Measurements from ENCODE around the gene DUS1L. TPM values are rescaled to one million over a fixed set of nuclear protein-coding genes. Genes with fewer than 3 reads are reported as not detected.

The DUS1L gene
- polyA plus RNA-seq, 2 of the 4 experiments (the other 2 are of a cell fraction): 48.1 to 83.6 TPM

DNA sequence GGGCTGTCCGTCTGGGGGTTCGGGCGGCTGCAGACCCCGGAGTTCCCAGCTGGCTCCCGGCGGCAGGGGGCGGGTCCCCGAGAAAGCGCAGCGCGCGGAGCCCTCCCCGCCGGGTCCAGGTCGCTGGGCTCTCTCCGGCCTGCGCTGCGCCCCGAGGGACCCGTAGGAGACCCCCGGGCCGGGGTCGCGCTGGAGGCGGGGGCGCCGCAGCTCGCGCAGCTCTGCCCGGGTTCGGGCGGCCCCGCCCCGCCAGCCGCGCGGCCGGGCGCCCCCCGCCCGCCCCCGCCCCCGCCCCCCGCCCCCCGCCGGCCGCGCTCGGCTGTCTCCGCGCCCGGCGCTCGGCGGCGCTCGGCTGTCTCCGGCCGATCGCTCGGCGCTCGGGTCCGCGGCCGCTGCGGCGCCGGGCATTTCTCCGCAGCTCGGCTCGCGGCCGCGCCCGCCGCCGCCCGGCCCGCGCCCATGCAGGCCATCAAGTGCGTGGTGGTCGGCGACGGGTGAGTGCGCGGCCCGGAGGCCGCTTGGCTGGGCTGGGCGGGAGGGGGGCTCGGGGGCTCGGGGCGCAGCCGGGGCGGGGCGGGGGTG is 34.2 kb downstream of the DUS1L start, which contains the start of gene RAC3:
RAC3 (plus strand) TSS at position 376 of the 582 bp plus-strand sequence; CDS start at position 460, 84 bp downstream.
- FAIRE-seq: no peak
- CTCF ChIA-PET: interaction anchor here (0.8 to 33.2 kb wide), 23 partner anchors 8 to 301 kb away, joined by 3 to 794 read pairs (median 17); partner anchors contain the start of genes DCXR, DUS1L, GPS1 and NOTUM
- H3K4me1 ChIP-seq: peaks cover 6% of the 10 kb centered on the region; the same call in 2 of the 3 replicates
- no peak for DNase-seq (ENCODE audit: low read depth in 1 of 2, low spot score in 1 of 2)
- TF ChIP-seq, protein P1, sequence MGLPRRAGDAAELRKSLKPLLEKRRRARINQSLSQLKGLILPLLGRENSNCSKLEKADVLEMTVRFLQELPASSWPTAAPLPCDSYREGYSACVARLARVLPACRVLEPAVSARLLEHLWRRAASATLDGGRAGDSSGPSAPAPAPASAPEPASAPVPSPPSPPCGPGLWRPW (IDR thresholded peaks at IDR 0.05): no peak
- no peak for TF ChIP-seq JUNB (IDR thresholded peaks at IDR 0.05)
- no peak for TF ChIP-seq NPAS2 (CRISPR knock-in tag; IDR thresholded peaks at IDR 0.05; ENCODE audit: borderline replicate concordance)
- no peak for TF ChIP-seq ZNF302 (CRISPR knock-in tag; IDR thresholded peaks at IDR 0.05)
- TF ChIP-seq MYC (IDR thresholded peaks at IDR 0.05; ENCODE audit: borderline replicate concordance, low read length): no peak
- H3K27ac ChIP-seq: peak within 1 kb of the TSS; percentile 75 to 94
- POLR2A ChIA-PET: interaction anchor here (0.5 to 3.4 kb wide), 3 partner anchors 67 to 261 kb away, joined by 4 to 33 read pairs (median 5); partner anchors contain the start of gene FASN
- ATAC-seq: peak; percentile 32 to 46
- H3K9me3 ChIP-seq: no peaks in the 10 kb centered on the region
- 0% methylated on average over 18 of the region's 96 CpGs for WGBS (ENCODE audit: missing lambda C conversion rate)
- H3K4me3 ChIP-seq: peak within 1 kb of the TSS; percentile 66
- peak within 1 kb of the TSS; percentile 94 for H3K4me2 ChIP-seq

DNA sequence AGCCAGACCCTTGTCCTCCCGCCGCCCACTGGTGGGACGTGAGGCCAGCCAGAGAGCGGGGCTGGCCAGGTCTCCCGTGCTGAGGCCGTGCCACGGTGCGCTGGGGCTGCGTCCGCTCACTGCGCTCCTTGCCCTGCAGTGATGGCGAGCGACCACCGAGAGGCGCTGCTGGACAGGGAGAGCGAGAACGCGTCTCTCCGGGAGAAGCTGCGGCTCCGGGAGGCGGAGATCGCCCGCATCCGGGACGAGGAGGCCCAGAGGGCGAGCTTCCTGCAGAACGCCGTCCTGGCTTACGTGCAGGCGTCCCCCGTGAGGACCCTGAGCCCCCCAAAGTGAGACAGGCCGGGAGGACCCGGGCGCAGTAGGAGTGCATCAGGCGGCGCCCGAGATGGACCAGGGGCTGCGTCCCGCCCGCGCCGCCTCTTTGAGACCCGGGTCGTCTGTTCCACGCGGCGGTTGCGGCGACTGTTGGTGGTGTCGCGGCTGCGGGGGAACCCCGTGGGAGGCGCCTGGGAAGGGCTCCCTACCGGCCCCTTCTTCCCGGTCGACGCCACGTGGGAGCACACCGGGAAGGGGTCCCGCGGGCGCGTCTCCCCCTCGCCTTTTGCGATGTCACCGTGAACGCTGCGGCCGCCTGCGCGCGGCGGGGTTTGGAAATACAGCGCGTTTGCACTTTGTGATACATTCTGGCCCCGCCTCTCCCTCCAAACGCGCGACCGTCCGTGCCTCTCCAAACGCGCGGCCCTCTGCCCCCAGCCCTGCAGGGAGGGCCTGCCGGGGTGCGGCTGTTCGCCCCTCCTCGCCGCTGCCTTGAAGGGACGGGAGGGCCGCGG is 34.9 kb downstream of the DUS1L start:
- Histone ChIP-seq H3K4me1 (peaks cover 5% of the 10 kb centered on the region; the same call in 1 of the 3 replicates), H3K27ac (peak overlapping the region; percentile 75 to 94), H3K4me2 (peak overlapping the region; percentile 94), H3K4me3 (peak overlapping the region; percentile 66), H3K9me3 (no peaks in the 10 kb centered on the region)
- ATAC-seq (peak; percentile 62 to 88), DNase-seq (ENCODE audit: low read depth in 1 of 2, low spot score in 1 of 2) (peak; percentile 92 to 93), FAIRE-seq (peak; percentile 84)
- POLR2A ChIA-PET: interaction anchor here (0.6 to 3.4 kb wide), 9 partner anchors 27 to 206 kb away, joined by 3 to 33 read pairs (median 3); partner anchors contain the start of genes FASN and MAFG
- CTCF ChIA-PET: interaction anchor here (0.6 to 33.2 kb wide), 100 partner anchors 9 to 818 kb away, joined by 3 to 794 read pairs (median 5); partner anchors contain the start of genes DCXR, DUS1L, GPS1 and MAFG
- 3% methylated on average over 45 of the region's 94 CpGs for WGBS (ENCODE audit: missing lambda C conversion rate)
- TF ChIP-seq POLR2A (IDR thresholded peaks at IDR 0.05; ENCODE audit: low read length): peak; percentile 31; the same call in 1 of the 2 replicates
- peak in 1 of 2 experiments; percentile 59; a peak in 2 of 5 replicates for TF ChIP-seq JUN (IDR thresholded peaks at IDR 0.05)
- TF ChIP-seq, protein P2, sequence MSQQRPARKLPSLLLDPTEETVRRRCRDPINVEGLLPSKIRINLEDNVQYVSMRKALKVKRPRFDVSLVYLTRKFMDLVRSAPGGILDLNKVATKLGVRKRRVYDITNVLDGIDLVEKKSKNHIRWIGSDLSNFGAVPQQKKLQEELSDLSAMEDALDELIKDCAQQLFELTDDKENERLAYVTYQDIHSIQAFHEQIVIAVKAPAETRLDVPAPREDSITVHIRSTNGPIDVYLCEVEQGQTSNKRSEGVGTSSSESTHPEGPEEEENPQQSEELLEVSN (IDR thresholded peaks at IDR 0.05; ENCODE audit: borderline replicate concordance, low read depth): peak; percentile 74; the same call in 1 of the 2 replicates
- TF ChIP-seq HDAC2 (IDR thresholded peaks at IDR 0.05): no peak
- TF ChIP-seq MAZ (IDR thresholded peaks at IDR 0.05; ENCODE audit: borderline replicate concordance, low read depth, low read length): no peak
- TF ChIP-seq, protein P3, sequence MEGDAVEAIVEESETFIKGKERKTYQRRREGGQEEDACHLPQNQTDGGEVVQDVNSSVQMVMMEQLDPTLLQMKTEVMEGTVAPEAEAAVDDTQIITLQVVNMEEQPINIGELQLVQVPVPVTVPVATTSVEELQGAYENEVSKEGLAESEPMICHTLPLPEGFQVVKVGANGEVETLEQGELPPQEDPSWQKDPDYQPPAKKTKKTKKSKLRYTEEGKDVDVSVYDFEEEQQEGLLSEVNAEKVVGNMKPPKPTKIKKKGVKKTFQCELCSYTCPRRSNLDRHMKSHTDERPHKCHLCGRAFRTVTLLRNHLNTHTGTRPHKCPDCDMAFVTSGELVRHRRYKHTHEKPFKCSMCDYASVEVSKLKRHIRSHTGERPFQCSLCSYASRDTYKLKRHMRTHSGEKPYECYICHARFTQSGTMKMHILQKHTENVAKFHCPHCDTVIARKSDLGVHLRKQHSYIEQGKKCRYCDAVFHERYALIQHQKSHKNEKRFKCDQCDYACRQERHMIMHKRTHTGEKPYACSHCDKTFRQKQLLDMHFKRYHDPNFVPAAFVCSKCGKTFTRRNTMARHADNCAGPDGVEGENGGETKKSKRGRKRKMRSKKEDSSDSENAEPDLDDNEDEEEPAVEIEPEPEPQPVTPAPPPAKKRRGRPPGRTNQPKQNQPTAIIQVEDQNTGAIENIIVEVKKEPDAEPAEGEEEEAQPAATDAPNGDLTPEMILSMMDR (IDR thresholded peaks at IDR 0.05): peak; percentile 54
- TF ChIP-seq POLR2AphosphoS2 (conservative IDR thresholded peaks at IDR 0.05; ENCODE audit: low read length): no peak
- TF ChIP-seq TP53 (CRISPR knock-in tag; IDR thresholded peaks at IDR 0.05): peak; percentile 65; the same call in 1 of the 2 replicates
- TF ChIP-seq FOSL2 (IDR thresholded peaks at IDR 0.05): no peak
- TF ChIP-seq FOSL2 (CRISPR knock-in tag; IDR thresholded peaks at IDR 0.05): peak; percentile 3; the same call in 1 of the 2 replicates
- peak; percentile 95; the same call in 1 of the 2 replicates for TF ChIP-seq RNF2 (IDR thresholded peaks at IDR 0.05; ENCODE audit: borderline replicate concordance, low read depth)
- TF ChIP-seq HOXB13 (CRISPR knock-in tag; IDR thresholded peaks at IDR 0.05; ENCODE audit: low read depth): no peak
- TF ChIP-seq, protein P4, sequence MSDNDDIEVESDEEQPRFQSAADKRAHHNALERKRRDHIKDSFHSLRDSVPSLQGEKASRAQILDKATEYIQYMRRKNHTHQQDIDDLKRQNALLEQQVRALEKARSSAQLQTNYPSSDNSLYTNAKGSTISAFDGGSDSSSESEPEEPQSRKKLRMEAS (IDR thresholded peaks at IDR 0.05): peak; percentile 74
- no peak for TF ChIP-seq CBX8 (IDR thresholded peaks at IDR 0.05)
- peak; percentile 21; the same call in 1 of the 2 replicates for TF ChIP-seq MYC (IDR thresholded peaks at IDR 0.05; ENCODE audit: borderline replicate concordance, low read length)
- TF ChIP-seq, protein P5, sequence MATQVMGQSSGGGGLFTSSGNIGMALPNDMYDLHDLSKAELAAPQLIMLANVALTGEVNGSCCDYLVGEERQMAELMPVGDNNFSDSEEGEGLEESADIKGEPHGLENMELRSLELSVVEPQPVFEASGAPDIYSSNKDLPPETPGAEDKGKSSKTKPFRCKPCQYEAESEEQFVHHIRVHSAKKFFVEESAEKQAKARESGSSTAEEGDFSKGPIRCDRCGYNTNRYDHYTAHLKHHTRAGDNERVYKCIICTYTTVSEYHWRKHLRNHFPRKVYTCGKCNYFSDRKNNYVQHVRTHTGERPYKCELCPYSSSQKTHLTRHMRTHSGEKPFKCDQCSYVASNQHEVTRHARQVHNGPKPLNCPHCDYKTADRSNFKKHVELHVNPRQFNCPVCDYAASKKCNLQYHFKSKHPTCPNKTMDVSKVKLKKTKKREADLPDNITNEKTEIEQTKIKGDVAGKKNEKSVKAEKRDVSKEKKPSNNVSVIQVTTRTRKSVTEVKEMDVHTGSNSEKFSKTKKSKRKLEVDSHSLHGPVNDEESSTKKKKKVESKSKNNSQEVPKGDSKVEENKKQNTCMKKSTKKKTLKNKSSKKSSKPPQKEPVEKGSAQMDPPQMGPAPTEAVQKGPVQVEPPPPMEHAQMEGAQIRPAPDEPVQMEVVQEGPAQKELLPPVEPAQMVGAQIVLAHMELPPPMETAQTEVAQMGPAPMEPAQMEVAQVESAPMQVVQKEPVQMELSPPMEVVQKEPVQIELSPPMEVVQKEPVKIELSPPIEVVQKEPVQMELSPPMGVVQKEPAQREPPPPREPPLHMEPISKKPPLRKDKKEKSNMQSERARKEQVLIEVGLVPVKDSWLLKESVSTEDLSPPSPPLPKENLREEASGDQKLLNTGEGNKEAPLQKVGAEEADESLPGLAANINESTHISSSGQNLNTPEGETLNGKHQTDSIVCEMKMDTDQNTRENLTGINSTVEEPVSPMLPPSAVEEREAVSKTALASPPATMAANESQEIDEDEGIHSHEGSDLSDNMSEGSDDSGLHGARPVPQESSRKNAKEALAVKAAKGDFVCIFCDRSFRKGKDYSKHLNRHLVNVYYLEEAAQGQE (IDR thresholded peaks at IDR 0.05): no peak
- TF ChIP-seq SMC3 (IDR thresholded peaks at IDR 0.05): peak; percentile 65
- TF ChIP-seq, protein P6, sequence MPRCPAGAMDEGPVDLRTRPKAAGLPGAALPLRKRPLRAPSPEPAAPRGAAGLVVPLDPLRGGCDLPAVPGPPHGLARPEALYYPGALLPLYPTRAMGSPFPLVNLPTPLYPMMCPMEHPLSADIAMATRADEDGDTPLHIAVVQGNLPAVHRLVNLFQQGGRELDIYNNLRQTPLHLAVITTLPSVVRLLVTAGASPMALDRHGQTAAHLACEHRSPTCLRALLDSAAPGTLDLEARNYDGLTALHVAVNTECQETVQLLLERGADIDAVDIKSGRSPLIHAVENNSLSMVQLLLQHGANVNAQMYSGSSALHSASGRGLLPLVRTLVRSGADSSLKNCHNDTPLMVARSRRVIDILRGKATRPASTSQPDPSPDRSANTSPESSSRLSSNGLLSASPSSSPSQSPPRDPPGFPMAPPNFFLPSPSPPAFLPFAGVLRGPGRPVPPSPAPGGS (IDR thresholded peaks at IDR 0.05): 0 out of 3 replicates have a peak, but pooled peaks have one; percentile 41
- TF ChIP-seq RAD21 (conservative IDR thresholded peaks at IDR 0.05 in 1 of 2, IDR thresholded peaks at IDR 0.05 in 1 of 2): peak; percentile 80 to 91
- peak; percentile 59 for TF ChIP-seq MAFK (IDR thresholded peaks at IDR 0.05; ENCODE audit: partially characterized antibody)
